GM12892 (cell line): ENCODE measurements around the gene MOB3B. TPM values are rescaled to one million over a fixed set of nuclear protein-coding genes. Genes with fewer than 3 reads are reported as not detected.

Experiments used
- DNase-seq: peaks from one replicate; pipeline ENCODE4 v3.0.0; 2011; ENCODE audit not compliant: insufficient read length
- FAIRE-seq: peaks from 2 replicates; lab custom pipeline; 2011; peaks lifted over from hg19 to GRCh38; lab: Jason Lieb, UNC
- POLR2A ChIP-seq: IDR thresholded peaks from 2 replicates; pipeline ENCODE4 v1.6.1; 2011; ENCODE audit warnings: low read depth, low read length, control low read depth
- POLR2AphosphoS5 ChIP-seq: IDR thresholded peaks from 2 replicates; pipeline ENCODE4 v1.6.1; 2011; ENCODE audit warnings: low read depth, low read length, control low read depth
- TAF1 ChIP-seq: IDR thresholded peaks from 2 replicates; pipeline ENCODE4 v1.6.1; 2011; ENCODE audit warnings: low read depth, mild to moderate bottlenecking, control low read depth, low read length, borderline replicate concordance
- polyA plus RNA-seq: library from polyadenylated mRNA; unstranded; fragments of >200 nt; gene quantifications from one replicate; pipeline ENCODE4 v1.2.1, GENCODE V29; 2012; ENCODE audit warnings: missing spikeins, inconsistent platforms; ENCODE audit not compliant: missing spikeins

Gene MOB3B
- 0.06 TPM for polyA plus RNA-seq

DNA sequence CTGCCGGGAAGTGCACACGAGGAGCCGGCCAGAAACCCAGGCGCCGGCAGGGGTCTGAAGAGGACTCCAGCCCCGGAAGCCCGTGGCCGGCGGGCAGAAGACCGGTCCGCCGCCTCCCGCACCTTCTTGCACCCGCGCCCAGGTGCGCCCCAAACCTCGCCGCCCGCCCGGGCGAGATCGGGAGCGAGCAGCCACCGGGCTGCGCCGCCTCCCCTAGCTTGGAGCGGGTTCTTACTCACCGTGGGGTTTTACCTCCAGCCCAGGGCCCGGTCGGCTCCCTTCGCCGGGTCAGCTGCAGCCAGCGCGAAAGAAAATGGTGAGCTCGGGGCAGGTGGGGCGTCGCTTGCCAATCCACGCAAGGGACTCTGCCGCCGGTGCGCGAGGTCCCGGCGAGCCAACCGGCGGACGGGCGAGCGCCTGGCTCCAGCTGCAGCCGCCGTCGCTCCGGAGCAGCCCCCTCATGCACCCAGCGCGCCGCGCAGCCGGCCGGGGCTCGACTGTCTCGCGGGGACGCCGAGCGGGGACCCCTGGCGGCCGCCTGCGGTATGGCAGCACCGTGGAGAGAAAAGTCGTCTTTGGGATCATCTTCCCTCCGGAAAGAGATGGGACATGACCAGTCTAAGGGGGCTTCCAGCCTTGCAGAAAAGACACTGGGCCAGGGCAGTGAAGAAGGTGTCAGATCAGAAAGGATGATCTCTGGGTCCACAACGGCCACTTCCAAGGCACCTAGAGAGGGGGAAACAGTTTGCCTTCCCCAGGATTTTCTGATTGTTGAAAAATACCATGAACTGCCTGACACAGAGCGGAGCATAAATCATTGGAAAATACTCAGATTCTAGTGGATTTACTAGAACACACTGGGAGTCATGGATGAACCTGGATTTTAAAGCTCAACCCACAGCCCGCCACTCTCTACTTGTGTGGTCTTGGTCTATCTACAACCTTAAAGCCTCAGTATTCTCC is at the start of gene MOB3B:
TSS of gene MOB3B (minus strand) at position 499 of the 963 bp plus-strand sequence. CDS start 74,264 bp downstream, outside the sequence.
- TF ChIP-seq POLR2AphosphoS5 (no peak), TAF1 (no peak), POLR2A (no peak)
- peak; percentile 90 for FAIRE-seq
- DNase-seq, result peak; percentile 75

GRCh38 chr9:27573634-27574590 is 44.3 kb upstream of the MOB3B start:
- TF ChIP-seq POLR2AphosphoS5, result peak; percentile 68; the same call in 1 of the 2 replicates
- peak; percentile 63 for TF ChIP-seq POLR2A
- no peak for TF ChIP-seq TAF1
- FAIRE-seq (peak; percentile 99), DNase-seq (peak; percentile 46)

- DNase-seq (peak; percentile 48), FAIRE-seq (peak; percentile 42)
- TF ChIP-seq POLR2A, result peak; percentile 17; the same call in 1 of the 2 replicates
- no peak; the same call in 1 of the 2 replicates for TF ChIP-seq POLR2AphosphoS5
- peak; percentile 56; the same call in 1 of the 2 replicates for TF ChIP-seq TAF1
Observed at GRCh38 chr9:27572918-27573633, 43.5 kb upstream of the MOB3B start, which contains the start of gene C9orf72. TSS of gene C9orf72 (minus strand) at chr9:27573481. CDS start at chr9:27567120, 6,361 bp downstream.

DNA sequence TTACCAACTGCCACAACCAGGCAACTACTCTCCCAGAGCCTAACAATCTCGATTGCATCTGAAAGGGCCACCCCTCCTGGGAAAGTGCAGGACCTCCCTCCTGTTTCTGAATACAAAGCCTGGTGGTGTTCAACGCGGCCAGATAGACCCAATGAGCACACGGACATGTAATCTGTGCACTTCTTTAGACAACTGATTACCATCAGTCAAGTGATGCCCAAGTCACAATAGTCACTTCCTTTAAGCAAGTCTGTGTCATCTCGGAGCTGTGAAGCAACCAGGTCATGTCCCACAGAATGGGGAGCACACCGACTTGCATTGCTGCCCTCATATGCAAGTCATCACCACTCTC is 42.9 kb upstream of the MOB3B start:
- DNase-seq (no peak), FAIRE-seq (peak; percentile 82)
- no peak for TF ChIP-seq POLR2AphosphoS5
- no peak; the same call in 1 of the 2 replicates for TF ChIP-seq POLR2A
- TF ChIP-seq TAF1, result no peak

DNA sequence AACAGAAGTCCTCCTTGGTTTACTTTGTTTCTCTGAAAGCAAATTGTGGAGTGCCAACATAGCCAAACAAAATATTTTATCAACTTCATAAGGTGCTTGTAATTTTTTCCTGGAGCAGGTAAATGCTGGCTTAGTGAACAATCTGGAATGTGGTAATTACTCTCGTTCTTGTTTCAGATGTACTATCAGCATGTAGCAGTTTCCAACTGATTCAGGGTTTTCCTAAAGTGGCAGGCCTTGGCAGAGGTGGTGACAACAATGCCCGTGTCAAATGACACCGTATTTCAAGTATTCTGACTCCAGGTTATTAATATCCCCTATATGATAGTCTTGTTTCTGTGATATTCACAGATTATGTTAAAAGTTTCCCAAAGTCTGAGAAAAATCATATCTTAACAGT is 42.4 kb upstream of the MOB3B start:
- FAIRE-seq, result no peak
- no peak for DNase-seq
- TF ChIP-seq TAF1, result no peak
- TF ChIP-seq POLR2A, result no peak
- no peak for TF ChIP-seq POLR2AphosphoS5

GRCh38 chr9:27571011-27571410 is 41.4 kb upstream of the MOB3B start:
- DNase-seq (no peak), FAIRE-seq (no peak)
- TF ChIP-seq POLR2AphosphoS5, result no peak
- TF ChIP-seq POLR2A, result no peak
- TF ChIP-seq TAF1, result no peak

GRCh38 chr9:27569406-27569805 is 39.8 kb upstream of the MOB3B start:
- no peak for TF ChIP-seq TAF1
- no peak for TF ChIP-seq POLR2A
- TF ChIP-seq POLR2AphosphoS5, result no peak
- peak; percentile 67 for FAIRE-seq
- DNase-seq, result no peak

GRCh38 chr9:27566118-27566517 is 36.5 kb upstream of the MOB3B start:
- TF ChIP-seq POLR2A, result no peak
- no peak for TF ChIP-seq POLR2AphosphoS5
- TF ChIP-seq TAF1, result no peak
- FAIRE-seq, result no peak

GRCh38 chr9:27565696-27566095 is 36.1 kb upstream of the MOB3B start:
- TF ChIP-seq TAF1 (no peak), POLR2AphosphoS5 (no peak), POLR2A (no peak)
- DNase-seq (no peak), FAIRE-seq (no peak)

More at GRCh38 chr9:27566118-27566517, 36.5 kb upstream of the MOB3B start:
- DNase-seq, result no peak

DNA sequence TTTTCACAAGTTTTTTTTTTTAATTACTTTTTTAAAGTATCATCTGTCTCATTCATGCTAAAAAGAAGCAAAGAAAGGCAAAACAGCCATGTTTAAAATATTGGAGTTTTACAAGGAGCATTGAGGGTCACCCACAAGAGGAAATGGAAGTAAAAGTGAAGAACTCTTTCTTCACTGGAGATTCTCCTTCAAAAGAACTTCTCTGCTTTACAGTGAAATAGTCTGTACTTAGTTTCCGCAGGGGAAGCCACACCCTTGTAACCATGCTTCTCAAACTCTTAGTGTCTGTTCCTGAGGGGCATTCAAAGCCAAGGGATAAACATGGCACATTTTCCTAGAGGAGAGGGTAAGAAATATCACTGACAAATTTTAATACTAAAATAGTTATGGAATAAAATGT is 35.1 kb upstream of the MOB3B start:
- FAIRE-seq (no peak), DNase-seq (no peak)
- no peak for TF ChIP-seq POLR2AphosphoS5
- no peak for TF ChIP-seq TAF1
- TF ChIP-seq POLR2A, result no peak
